Left cardiac atrium (tissue), 4 donors: ENCODE measurements around the gene TUG1. TPM values are rescaled to one million over a fixed set of nuclear protein-coding genes. Genes with fewer than 3 reads are reported as not detected.

Experiments
- ATAC-seq, 2 donors: fragments of 200-7000 bp; cut with Tn5 transposase; one replicate each; pipeline ENCODE4 v1.9.1; 2020; ENCODE audit warnings: mild to moderate bottlenecking in 2 of 2, moderate library complexity in 2 of 2
- DNase-seq: peaks from one replicate; pipeline ENCODE4 v3.0.0-alpha.2; 2020
- intact Hi-C, 2 donors: fragments of 100-400 bp; cut with DNase I; formaldehyde crosslinking; loops; one replicate each; pipeline versions ENCODE4 v1.14.1 to v1.15.1; 2022 to 2023
- total RNA-seq, 2 donors: library from RNA; stranded (reverse); fragmentation: NEBNext Ultra II Directional; extraction: Animal tissue kit (Norgen Biotek cat#: 25700); gene quantifications; one replicate each; pipeline ENCODE4 v1.2.1, GENCODE V29; 2021
- donor health status: DM: no; HTN: yes; CAD: no.
- donor health status: DM: no; HTN: yes; CAD: no; lungs with severe emphysema.
- donor health status: DM: yes; HTN: yes; CAD: no.
- donor health status: Dilated cardiomyopathy.

The TUG1 gene
- total RNA-seq, 2 donors from 2014 or later: 37.7 to 51.3 TPM

DNA sequence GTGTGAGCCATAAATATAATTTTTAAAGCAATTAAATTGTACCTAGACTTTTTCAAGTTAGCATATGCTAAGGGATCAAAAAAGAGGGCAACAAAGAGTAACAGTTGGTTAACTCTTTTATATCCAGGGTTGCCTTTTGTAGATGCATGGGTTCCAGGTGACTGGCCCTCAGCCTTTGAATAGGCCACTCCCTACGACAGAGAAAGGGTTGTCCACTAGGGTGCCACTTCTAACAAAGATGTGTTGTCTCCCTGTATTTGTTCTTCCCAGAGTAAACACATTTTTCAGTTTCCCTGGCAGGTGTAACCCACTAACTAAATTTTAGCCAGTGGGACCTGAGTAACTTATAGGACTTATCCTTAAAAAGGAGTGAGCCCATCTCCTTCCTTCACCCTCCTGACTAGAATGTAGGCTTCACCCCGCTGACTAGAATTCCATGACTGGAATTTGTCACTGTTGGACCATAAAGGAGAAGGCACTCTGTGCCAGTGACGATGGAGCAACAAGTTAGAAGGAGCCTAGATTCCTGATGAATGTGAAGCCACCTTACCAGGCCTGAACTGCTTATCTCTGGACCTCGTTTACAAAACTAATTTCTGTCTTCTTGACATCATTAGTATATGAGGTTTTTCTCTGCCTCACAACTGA lies 16.6 kb downstream of the TUG1 start:
- DNase-seq (no peak), ATAC-seq (no peak)
- intact Hi-C loops: no loop called here

DNA sequence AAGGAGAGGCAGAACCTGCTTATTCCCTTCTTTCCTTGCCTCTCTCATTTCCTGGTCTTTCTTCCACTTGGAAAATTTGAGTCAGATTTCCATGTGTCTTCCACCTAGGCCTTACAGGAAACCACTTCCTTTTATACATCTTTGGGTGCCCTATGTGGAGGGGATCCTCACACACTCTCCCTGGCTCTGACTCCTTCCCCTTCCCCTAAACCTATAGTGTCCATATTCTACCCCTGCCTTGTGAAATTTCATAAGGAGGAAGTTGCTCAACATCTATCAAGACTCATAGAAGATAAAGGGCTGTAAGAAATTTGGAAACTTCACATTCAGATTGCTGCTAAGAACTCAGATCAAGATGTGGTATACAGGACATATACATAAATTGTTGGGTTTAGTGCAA lies 20.4 kb downstream of the TUG1 start:
- no peak for DNase-seq
- no peak for ATAC-seq
- intact Hi-C loops: no loop called here

GRCh38 chr22:30990690-30991089 lies 21.6 kb downstream of the TUG1 start:
- no peak for ATAC-seq
- intact Hi-C loops: no loop called here
- no peak for DNase-seq

DNA sequence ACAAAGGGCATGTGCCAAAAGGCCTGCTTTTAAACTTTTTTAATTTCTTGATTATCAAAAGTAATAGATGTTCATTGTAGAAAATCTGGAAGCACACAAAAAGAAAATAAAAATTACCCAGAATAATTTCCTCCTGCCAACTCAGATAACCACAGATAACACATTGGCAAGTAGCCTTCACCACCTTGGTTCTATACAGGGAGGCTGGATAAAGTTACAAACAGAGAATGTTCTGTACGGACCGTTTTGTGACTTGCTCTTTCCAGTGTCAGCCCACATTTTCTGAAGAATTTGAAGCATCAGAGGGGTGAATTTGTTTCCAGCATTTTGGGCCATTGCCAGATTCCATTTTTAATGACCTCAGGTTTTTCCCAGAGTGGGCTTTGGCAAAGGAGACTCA lies 23.5 kb downstream of the TUG1 start:
- ATAC-seq (no peak), DNase-seq (no peak)
- intact Hi-C loops: no loop called here

DNA sequence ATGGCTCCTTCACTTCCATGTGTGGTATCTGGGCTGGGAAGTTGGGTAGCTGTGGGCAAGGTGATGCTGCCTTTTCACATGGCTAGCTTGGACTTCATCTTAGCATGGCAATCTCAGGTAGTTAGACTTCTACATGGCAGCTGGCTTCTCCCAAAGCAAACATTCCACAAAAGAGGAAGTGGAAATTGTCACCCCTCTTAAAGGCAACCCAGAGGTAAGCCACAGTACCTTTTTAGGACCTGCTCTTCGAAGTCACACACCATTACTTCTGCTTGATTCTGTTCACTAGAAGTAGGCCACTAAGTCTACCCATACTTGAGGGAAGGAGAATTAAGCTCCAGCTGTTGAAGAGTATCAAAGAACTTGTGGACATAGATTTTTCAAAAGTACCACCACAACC lies 25.9 kb downstream of the TUG1 start:
- ATAC-seq (no peak), DNase-seq (no peak)
- intact Hi-C loops: no loop called here

DNA sequence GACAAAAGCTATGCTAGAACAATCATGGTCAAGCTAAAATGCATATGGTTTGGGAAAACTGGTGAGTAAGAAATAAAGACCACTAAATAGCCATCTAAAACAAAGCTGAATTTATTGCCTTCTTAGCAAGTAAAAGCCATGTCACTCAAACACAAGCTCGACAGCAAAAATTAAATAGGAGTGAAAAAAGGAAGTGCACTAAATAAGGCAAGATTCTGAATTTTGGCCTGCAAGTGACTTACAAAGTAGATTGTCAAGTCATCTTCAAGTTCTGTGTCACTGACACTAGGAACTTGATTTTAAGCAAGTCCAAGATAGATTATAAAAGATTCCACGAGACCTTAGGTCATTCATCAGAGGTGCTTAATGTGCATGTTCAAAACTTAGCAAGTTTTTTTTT lies 27.4 kb downstream of the TUG1 start:
- intact Hi-C loops: no loop called here
- ATAC-seq (no peak), DNase-seq (no peak)

DNA sequence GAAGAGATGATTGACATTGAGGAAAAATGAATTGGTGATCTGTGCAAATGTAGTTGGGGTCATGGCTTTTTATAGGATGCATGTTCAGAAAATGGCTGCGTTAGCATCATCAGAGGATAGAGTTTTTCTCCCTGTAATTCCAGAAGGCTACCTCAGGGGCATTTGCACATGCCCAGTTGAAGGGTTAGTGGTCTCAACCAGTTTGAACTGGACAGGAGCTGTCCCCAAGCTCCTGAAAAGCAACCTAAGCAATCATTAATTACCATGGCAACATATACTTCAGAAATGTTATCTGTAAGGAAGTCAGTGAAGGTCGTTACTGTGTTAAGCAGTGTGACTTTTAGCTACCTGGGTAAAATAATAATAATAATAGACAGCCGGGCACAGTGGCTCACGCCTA lies 29.3 kb downstream of the TUG1 start:
- intact Hi-C loops: no loop called here
- no peak for ATAC-seq
- DNase-seq: no peak

GRCh38 chr22:31001124-31001770 lies 32.2 kb downstream of the TUG1 start:
- DNase-seq (no peak), ATAC-seq (no peak)
- intact Hi-C loops: no loop called here

- ATAC-seq (no peak), DNase-seq (no peak)
- intact Hi-C loops: no loop called here
Observed at GRCh38 chr22:31005535-31005934, 36.5 kb downstream of the TUG1 start.

DNA sequence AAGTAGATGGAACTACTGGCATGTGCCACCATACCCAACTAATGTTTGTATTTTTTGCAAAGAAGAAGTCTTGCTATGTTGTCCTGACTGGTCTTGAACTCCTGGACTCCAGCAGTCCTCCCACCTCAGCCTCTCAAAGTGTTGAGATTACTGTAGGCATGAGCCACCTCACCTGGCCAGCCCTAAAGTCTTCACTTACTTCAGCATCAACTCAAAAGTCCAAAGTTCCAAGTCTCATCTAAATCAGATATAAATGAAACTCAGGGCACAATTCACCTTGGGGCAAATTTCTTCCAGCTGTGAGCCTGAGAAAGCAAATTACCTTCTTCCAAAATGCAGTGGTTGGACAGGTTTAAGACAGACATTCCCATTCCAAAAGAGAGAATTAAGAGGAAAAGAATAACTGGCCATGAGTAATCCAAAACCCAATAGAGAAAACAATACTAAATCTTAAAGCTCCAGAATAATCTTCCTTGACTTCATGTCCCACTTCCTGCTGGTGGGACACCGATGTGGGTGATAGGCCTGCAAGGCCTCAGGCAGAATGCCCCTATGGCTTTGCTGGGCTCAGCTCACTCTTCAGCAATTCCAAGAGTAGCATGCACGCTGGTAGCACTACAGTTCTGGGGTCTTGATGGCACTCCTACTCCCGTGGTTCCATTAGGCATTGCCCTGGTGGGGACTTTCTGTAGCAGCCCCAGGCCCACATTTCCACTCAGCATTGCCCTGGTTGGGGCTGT lies 50.3 kb downstream of the TUG1 start:
- no peak for DNase-seq
- ATAC-seq: no peak
- intact Hi-C loops: no loop called here

DNA sequence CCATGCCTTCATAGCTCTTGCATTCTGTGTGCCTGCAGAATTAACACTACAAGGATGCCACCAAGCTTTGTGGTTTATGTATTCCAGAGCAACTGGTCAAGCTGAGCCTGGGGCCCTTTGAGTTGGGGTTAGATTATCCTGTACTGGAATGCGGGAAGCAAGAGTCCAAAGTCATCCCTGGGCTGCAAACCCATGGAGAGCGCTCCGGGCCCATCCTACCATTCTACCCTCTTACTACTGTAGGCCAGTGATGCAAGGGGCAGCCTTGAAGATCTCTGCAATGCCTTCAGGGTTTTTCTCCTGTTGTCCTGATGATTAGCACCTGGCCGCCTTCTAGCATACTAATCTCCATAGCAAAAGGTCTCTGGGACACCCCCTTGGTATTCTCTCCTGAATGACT lies 51.3 kb downstream of the TUG1 start:
- intact Hi-C loops: no loop called here
- ATAC-seq: no peak
- no peak for DNase-seq

GRCh38 chr22:31022516-31022915 lies 53.5 kb downstream of the TUG1 start:
- no peak for DNase-seq
- intact Hi-C loops: no loop called here
- ATAC-seq: no peak

Other genes with a start within 250 kb of the TUG1 start
- gene MORC2, start 491 bp upstream of the TUG1 start, total RNA-seq: 10 to 100 TPM; 19.2 to 24.1 TPM
- gene SMTN, start 112.1 kb downstream of the TUG1 start, total RNA-seq: 100 to 1,000 TPM; 142 to 150 TPM
- 100 to 1,000 TPM; 118 to 145 TPM for gene SELENOM, start 138.3 kb downstream of the TUG1 start, total RNA-seq
- 10 to 100 TPM; 13.3 to 26.4 TPM for gene INPP5J, start 153.7 kb downstream of the TUG1 start, total RNA-seq
- gene PLA2G3, start 171.2 kb downstream of the TUG1 start, total RNA-seq: not detected
- gene RNF185, start 190.9 kb downstream of the TUG1 start, total RNA-seq: 10 to 100 TPM; 20.2 to 24.4 TPM
- 10 to 100 TPM; 10.2 to 18.5 TPM for gene LIMK2, start 243.0 kb downstream of the TUG1 start, total RNA-seq